Fibroblast of mammary gland (primary cell): ENCODE measurements around the gene MIEF2.

Source experiments
- DNase-seq: peaks from one replicate; pipeline ENCODE4 v3.0.0-alpha.2; 2010; ENCODE audit warnings: low read depth
- H3K4me3 ChIP-seq: 2 replicates; pipeline ENCODE4 v1.5.1; 2011; ENCODE audit warnings: low read depth, mild to moderate bottlenecking, low read length, moderate library complexity; ENCODE audit not compliant: control insufficient read depth
- CTCF ChIP-seq: conservative IDR thresholded peaks from 2 replicates; pipeline ENCODE4 v1.5.1; 2011; ENCODE audit warnings: low read depth, low read length, inconsistent platforms; ENCODE audit not compliant: control insufficient read depth, insufficient read depth

Gene MIEF2

GRCh38 chr17:18250259-18250658 lies 10.2 kb upstream of the MIEF2 start:
- TF ChIP-seq CTCF = no peak
- no peak for DNase-seq
- no peak overlapping the region for H3K4me3 ChIP-seq

GRCh38 chr17:18250708-18251107 lies 9.8 kb upstream of the MIEF2 start:
- no peak overlapping the region for H3K4me3 ChIP-seq
- TF ChIP-seq CTCF = no peak
- DNase-seq = no peak

- no peak for DNase-seq
Observed at GRCh38 chr17:18251204-18251603, 9.3 kb upstream of the MIEF2 start.

GRCh38 chr17:18252160-18252559 lies 8.3 kb upstream of the MIEF2 start:
- no peak for DNase-seq
- no peak for TF ChIP-seq CTCF
- H3K4me3 ChIP-seq = no peak overlapping the region

More at GRCh38 chr17:18251204-18251603, 9.3 kb upstream of the MIEF2 start:
- H3K4me3 ChIP-seq = no peak overlapping the region
- no peak for TF ChIP-seq CTCF

GRCh38 chr17:18253187-18253884 lies 7.1 kb upstream of the MIEF2 start:
- no peak overlapping the region for H3K4me3 ChIP-seq
- TF ChIP-seq CTCF = no peak

GRCh38 chr17:18253947-18254821 lies 6.3 kb upstream of the MIEF2 start:
- TF ChIP-seq CTCF = no peak
- H3K4me3 ChIP-seq = no peak overlapping the region
- no peak for DNase-seq

More at GRCh38 chr17:18253187-18253884, 7.1 kb upstream of the MIEF2 start:
- no peak for DNase-seq
